GM19463 (cell line): ENCODE measurements around the gene ABRACL.
"Not testable (repeated sequence)": the region's sequence is repeated elsewhere in the genome, so short reads cannot be mapped to it uniquely, and the experiment has no call there.

ENCODE experiments used
- ATAC-seq: cut with Tn5 transposase; IDR thresholded peaks from one replicate; pipeline ENCODE4 v1.9.1; 2021; ENCODE audit warnings: mild to moderate bottlenecking, moderate library complexity; ENCODE audit not compliant: unreplicated experiment

Gene ABRACL, protein sequence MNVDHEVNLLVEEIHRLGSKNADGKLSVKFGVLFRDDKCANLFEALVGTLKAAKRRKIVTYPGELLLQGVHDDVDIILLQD

GRCh38 chr6:139028658-139029469 lies at the start of gene ABRACL:
Gene ABRACL, plus strand, starts transcription at chr6:139028745. Its CDS starts 5,416 bp downstream, at chr6:139034161.
- ATAC-seq = peak; percentile 67

- ATAC-seq = no peak
Measured at GRCh38 chr6:138979365-138979764, 49.2 kb upstream of the ABRACL start.

DNA sequence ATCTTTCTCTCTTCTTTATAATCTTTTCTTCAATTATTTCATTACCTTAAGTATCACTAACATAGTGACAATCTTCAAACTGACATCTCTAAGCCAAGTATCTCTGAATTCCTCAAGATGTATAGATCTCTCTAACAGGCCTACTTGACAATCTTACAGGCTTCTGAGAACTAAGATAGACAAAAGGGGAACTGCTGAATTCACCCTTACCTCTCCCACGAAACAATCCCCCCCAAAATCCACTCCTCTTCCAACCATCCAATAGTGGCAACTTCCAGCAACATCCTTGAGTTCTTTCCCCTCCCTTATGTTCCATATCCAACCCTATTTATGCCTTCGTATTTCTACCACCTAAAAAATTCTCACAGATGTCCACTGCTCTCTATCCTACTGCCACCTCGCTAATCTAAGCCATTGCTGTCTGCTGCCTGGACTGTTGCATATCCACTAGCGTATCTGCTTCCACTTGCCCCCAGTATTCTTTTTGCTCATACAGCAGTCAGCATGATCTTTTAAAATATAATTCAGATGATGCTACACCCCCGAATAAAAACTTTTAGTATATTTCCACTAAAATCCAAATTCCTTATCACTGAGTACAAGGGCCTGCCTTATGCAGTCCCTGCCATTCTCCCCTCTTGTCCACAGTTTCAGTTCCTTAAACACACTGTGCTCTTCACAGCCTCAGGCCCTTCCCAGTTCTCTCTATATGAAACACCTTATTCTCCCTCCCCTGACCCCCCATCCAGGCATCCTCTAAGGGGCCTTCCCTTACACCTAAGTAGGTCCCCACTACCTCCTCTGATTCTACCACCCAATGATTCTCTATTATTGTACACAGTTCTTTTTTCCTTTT lies 48.5 kb upstream of the ABRACL start:
- peak; percentile 67 for ATAC-seq

DNA sequence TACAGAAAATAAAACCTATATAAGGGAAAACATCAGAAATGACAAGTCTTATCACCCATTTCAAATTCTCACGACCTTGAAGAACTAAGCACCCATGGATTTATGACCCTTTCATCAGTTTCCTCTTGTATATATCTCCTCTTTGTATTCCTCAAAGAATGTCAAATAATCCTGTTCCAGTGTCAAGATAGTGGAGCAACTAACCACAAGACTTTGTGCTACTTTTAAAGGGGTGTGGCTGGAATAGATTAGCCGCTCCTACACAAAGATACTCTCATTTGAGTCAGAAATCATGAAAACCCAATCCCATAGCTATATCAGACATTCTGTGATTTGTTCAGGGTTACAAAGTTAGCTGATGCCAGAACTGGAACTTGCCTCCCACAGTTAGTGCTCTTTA lies 47.1 kb upstream of the ABRACL start:
- ATAC-seq = no peak

DNA sequence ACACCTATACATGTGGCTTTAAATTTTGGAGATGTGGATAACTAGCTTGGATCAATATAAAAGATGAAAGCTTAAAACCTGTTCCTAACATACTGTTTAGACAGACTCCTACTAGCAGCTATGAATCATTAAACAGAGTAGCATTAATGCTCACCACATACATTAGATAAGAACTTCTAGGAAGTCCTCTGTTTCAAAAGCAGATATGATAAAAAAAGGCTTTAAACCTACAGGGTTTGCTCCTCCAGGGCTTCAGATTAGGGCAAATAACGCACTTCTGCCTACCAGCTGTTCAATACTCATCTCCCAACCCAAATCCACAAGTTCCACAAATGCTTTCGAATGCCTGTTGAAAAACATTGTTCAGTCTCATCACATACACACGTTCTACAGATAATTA lies 42.0 kb upstream of the ABRACL start:
- no peak for ATAC-seq

GRCh38 chr6:138987080-138987642 lies 41.4 kb upstream of the ABRACL start:
- no peak for ATAC-seq

DNA sequence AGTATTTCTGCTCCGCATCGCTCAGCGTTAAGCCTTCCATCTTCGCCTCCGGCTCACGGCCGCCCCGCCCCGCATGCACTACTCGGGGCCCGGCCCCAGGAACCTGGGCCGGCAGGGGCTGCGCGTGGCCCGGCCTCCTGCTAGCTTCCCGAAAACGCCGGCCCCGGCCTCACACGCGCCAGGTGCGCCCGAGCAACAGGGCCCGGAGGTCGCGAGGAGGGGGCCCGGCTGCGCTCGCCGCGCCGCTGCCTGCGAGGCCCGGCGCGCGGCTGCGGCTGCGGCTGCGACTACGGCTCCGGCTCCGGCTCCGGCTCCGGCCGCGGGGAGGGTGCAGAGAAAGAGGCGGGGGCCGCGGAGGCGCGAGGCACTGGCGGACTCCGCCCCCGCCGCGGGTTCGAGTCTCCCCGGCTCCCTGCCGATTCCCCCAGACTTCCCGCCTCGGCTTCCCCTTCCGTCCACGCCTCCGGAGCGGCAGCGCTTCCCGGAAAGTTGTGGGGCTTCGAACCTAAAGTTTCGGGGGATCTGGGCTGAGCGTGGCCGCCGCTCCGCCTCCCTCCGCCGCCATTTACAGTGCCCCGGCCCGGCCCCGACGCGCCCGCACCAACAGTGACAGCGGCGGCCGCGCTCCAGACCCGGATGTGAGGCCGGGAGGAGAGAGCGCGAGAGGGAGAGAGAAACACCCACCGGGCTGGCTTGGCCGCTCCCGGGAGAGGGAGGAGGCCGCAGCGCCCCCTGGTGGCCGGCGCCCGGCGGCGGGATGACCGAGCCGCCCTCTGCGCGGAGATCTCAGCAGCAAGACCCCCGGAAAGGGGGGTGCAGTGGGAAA lies 40.7 kb upstream of the ABRACL start, which contains the start of gene REPS1:
REPS1 (minus strand) TSS at position 611 of the 826 bp plus-strand sequence; CDS start at position 40, 571 bp downstream.
- peak; percentile 90 for ATAC-seq

DNA sequence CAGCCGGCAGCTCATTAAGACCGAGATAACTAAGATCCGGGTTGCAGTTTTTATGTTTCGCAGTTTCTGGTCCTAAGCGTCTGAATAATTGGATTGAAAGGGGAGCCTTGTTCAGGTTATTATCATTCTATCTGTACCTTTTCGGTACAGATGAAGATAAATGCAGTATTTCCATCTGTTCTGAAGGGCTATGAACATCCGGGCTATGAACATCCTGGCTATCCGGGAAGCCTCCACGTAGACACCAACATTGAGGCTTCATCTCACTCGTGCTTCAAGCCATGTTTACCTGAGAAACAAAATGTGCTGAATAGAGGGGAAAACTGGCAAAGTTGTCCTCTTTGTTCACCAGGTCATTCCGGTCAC lies 40.1 kb upstream of the ABRACL start:
- ATAC-seq = peak; percentile 4

DNA sequence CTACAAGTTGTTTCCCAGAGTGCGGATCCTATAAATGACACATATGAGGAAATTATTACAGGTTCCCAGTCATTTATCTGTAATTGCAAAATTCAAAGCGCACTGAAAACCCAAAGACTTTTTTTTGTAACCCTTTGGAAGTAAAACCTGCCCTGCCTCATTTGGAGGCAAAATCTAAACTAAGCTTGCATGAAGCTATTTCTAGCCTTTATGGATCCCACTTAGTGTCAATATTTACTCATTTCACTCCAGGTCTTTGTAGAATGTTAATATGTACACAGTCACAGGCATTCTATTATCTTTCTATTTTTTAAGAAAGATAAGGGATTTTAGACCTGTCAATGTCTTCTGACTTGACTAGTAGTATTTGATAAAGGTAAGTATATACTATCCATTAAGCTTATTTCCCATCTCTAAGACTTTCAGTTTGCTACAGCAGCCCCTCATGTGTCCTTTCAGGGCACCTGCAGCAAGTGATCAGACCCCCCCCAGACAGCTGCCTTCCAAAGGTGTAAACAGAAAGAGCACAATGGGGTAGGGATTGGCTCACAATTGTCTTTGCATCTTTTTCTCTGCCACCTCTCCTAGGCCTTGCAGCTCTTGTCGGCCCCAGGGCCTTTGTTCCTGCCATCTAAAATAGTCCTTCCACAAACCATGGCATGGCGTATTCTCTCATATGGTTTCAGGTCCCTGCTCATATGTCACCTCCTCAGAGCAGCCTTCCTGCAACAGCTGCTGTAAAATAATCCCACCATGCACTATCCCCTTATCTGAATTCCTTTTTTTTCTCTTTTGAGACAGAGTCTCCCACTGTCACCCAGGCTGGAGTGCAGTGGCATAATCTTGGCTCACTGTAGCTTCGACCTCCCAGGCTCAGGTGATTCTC lies 39.2 kb upstream of the ABRACL start:
- ATAC-seq = no peak

- ATAC-seq = no peak
Measured at GRCh38 chr6:138991206-138991605, 37.3 kb upstream of the ABRACL start.

DNA sequence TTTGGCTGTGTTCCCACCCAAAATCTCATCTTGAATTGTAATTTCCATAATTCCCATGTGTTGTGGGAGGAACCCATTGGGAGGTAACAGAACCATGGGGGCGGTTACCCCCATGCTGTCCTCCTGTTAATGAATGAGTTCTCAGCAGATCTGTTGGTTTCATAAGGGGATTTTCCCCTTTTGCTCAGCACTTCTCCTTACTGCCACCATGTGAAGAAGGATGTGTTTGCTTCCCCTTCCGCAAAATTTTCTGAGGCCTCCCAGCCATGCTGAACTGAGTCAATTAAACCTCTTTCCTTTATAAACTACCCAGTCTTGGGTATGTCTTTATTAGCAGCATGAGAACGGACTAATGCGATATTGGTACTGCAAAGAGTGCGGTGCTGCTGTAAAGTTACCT lies 35.6 kb upstream of the ABRACL start:
- not testable (repeated sequence) for ATAC-seq

DNA sequence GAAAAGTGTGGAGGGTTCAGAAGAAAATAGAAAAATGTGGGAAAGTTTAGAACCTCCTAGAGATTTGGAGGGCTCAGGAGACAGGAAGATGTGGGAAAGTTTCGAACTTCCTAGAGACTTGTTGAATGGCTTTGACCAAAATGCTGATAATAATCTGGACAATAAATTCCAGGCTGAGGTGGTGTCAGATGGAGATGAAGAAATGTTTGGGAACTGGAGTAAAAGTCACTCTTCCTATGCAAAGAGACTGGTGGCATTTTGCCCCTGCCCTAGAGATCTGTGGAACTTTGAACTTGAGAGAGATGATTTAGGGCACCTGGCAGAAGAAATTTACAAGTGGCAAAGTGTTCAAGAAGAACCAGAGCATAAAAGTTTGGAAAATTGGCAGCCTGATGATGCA lies 35.1 kb upstream of the ABRACL start:
- ATAC-seq = not testable (repeated sequence)

DNA sequence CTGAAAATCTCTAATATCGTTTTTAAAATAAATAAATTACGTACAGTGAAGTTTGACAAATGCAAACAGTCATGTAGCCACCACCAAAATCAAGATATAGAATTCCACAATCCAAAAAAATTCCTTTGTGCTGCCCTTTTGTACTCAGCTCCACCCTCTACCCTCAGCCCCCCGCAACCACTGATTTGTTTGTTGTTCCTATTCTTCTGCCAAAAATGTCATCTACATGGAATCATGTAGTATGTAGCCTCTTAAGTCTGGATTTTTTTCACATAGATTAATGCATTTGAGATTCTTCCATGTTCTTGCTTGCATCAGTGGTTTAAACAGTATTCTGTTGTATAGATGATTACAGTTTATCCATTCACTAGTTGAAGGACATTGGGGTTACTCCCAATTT lies 32.0 kb upstream of the ABRACL start:
- no peak for ATAC-seq

- ATAC-seq = no peak
Measured at GRCh38 chr6:138997136-138997535, 31.4 kb upstream of the ABRACL start.

DNA sequence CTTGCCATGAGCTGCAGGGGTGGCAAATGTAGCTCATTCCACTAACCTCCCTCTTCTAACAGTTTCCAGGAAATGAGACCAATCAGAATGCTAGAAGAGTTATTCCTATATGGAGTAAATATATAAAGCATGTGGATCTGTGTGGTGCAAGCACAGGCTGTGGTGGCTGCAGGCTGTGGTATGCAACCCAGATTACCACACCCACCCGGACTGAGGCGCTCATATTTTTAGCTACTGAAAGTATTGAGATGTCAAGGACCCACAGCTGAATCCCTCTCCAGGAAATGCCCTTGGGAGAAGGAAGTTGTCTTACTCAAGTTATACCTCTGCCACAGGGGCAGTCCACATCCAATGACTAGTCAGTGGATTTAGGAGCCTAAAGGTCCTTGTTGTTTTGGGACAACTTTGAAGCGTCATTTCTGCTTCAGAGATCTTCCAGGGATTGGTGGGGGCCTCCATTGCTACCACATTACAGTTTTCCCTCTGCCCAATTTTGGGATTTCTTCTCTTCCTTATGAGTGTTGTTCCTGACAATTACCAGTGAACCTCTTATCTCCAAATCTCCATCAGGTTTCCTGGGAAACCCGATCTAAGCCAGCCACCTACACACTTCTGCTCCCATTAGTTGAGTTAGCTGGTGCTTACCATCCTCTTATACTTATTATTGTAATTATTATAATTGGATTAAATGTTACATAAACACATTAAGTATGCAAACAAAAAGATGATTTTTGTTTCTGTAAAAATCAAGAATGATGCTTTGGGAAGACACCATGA lies 28.4 kb upstream of the ABRACL start:
- ATAC-seq = no peak

- ATAC-seq = no peak
Measured at GRCh38 chr6:139003751-139004150, 24.8 kb upstream of the ABRACL start.

GRCh38 chr6:139006477-139006876 lies 22.1 kb upstream of the ABRACL start:
- ATAC-seq = no peak

DNA sequence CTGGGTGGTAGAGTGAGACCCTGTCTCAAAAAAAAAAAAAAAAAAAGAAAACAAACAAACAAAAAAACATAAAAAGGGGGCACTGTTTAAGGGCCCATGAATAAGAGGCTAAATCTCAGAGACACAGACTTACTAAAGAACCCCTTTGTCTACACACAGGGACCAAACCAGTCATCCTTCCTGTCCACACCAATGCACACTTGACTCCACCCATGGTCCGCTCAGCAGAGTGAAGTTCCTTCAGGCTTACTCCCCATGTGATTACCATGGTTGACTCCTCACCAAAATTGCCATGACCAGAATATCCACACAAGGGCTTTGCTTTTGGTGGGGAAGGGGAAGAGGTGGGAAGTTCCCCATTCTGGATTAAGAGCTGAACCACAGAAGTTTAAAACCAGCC lies 21.1 kb upstream of the ABRACL start:
- ATAC-seq = no peak

DNA sequence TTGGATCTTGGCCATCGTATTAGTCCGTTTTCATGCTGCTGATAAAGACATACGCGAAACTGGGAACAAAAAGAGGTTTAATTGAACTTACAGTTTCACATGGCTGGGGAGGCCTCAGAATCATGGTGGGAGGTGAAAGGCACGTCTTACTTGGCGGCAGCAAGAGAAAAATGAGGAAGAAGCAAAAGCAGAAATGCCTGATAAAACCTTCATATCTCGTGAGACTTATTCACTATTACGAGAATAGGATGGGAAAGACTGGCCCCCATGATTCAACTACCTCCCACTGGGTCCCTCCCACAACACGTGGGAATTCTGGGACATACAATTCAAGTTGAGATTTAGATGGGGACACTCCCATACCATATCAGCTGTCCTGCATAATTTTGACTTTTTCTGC lies 20.4 kb upstream of the ABRACL start:
- ATAC-seq = no peak
